HUES6 (cell line): ENCODE measurements around the gene MRPL20.

Experiments used
- H3K27ac ChIP-seq: 2 replicates; pipeline ENCODE4 v1.7.0; 2013; ENCODE audit warnings: low read depth, mild to moderate bottlenecking, low read length, inconsistent platforms
- H3K27me3 ChIP-seq: 2 replicates; pipeline ENCODE4 v1.6.1; 2013; ENCODE audit warnings: low read length; ENCODE audit not compliant: control insufficient read depth, insufficient read depth
- H3K36me3 ChIP-seq: 2 replicates; pipeline ENCODE4 v1.6.1; 2013; ENCODE audit warnings: low read length; ENCODE audit not compliant: control insufficient read depth, insufficient read depth
- H3K4me1 ChIP-seq: 2 replicates; pipeline ENCODE4 v1.6.1; 2013; ENCODE audit warnings: low read length; ENCODE audit not compliant: control insufficient read depth, insufficient read depth
- H3K4me3 ChIP-seq: 2 replicates; pipeline ENCODE4 v1.5.1; 2013; ENCODE audit warnings: low read depth, low read length
- H3K9ac ChIP-seq: one replicate; pipeline ENCODE4 v1.6.1; 2013; ENCODE audit warnings: mild to moderate bottlenecking, low read length
- H3K9me3 ChIP-seq: 2 replicates; pipeline ENCODE4 v1.6.1; 2013; ENCODE audit warnings: low read depth, low read length; ENCODE audit not compliant: control insufficient read depth, insufficient read depth

MRPL20 gene

DNA sequence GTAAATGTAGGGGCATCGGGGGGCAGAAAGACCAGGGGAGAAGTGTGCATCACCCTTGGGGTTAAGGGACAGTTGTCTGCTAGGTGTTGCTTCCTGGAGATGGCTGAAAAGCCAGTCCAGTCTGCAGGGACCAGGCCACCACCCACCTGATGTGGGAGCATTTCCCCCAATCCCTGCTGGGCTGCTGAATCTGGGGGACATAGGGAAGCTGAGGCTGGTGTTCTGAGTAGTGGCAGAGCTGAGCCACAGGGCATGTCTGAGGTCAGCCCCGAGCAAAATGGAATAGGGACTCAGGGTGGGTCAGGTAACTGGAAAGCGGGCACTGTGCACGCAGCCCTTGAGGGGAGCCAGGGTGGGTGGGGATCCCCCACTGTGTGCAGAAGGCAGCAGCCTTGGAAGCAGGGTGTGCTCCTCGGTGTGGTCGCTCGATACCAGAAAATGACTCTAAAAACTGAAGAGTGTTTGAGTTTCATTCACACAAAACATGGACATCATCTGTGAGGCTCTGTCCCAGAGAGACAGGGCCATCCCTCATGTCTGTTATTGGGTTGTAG is 5.6 kb downstream of the MRPL20 start:
- Histone ChIP-seq H3K27me3 (no peaks in the 10 kb centered on the region), H3K9me3 (no peaks in the 10 kb centered on the region), H3K27ac (no peak overlapping the region), H3K4me3 (no peak overlapping the region), H3K36me3 (peaks cover 80% of the 10 kb centered on the region), H3K4me1 (peaks cover 18% of the 10 kb centered on the region), H3K9ac (no peak overlapping the region)

DNA sequence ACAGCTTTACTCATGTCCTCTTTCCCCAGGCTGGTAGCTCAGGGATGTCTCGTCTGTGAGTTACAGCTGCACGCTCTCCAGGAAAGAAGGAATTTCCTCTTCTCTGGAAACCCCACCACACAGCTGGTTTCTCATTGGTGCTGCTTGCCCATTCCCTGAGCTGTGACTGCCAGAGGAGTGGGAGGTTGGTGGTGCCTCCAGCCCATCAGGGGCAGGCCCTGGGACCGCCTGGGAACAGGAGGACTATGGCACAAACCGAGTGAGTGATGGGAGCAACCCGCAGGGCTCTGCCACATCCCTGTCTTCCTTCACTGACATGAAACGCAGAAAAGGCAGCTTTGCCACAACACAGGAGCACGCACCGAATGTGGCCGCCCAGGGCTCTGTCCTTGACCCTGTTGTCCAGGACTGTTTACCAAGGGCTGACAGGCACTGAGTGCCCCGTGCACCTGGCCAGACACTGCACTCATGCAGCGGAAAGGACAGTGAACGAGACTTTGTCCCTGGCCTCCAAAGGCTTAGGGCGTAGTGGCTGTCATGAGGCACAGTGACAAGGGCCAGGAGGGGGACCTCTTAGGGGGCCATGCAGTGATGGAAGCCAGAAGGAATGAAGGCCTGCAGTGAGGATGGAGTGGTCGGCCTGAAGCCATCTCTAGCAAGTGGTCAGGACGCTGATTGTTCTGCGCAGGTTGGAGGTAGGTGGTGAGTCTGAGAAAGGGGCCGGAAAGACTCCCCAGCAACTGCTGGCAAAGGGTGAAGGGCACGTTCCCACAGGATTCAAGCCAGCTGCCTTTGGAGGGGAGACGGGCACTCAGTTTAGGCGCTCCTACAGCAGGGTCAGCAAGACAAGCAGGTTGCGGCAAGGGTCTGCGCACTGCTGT is 6.3 kb downstream of the MRPL20 start:
- no peaks in the 10 kb centered on the region for H3K27me3 ChIP-seq
- no peak overlapping the region for H3K27ac ChIP-seq
- H3K4me1 ChIP-seq, result peaks cover 12% of the 10 kb centered on the region
- no peaks in the 10 kb centered on the region for H3K9me3 ChIP-seq
- peak overlapping the region; percentile 99 for H3K4me3 ChIP-seq
- H3K36me3 ChIP-seq, result peaks cover 77% of the 10 kb centered on the region
- peak overlapping the region; percentile 97 for H3K9ac ChIP-seq

DNA sequence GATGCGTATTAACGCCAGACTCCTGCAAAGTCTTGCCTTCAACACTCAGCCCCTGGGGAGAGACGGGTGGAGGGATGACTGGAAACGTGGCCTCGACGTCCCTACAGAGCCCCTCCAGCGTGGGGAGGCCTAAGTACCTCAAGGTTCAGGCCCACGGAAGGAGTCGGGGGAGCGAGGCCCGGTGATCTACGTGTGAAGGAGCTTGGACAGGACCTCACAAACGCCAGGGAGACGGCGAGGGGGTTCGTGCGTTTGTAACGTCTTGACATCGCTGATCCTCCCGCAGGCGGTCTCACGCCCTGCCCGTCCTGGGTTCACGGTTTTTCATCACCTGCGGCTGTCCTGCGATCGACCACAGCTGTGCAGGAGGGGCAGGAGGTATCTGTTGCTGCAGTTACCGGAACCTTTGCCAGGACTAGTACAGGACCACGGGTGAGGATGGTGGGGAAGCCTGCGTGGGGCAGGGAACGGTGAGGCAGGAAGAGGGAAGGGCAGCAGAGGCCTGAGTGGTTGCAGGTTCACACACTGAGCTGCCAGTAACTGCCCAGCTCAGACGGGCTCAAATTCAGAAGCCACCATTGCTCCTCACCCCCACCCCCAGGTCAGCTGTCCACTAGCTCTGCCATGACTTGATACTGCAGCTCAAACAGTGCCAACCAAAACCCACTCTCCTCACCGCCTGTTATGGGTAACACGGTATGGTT is 7.1 kb downstream of the MRPL20 start:
- H3K27me3 ChIP-seq, result no peaks in the 10 kb centered on the region
- H3K36me3 ChIP-seq, result peaks cover 77% of the 10 kb centered on the region
- H3K4me1 ChIP-seq, result peaks cover 12% of the 10 kb centered on the region
- H3K9ac ChIP-seq, result peak overlapping the region; percentile 97
- H3K27ac ChIP-seq, result peak overlapping the region; percentile 92
- H3K4me3 ChIP-seq, result peak overlapping the region; percentile 99
- no peaks in the 10 kb centered on the region for H3K9me3 ChIP-seq

DNA sequence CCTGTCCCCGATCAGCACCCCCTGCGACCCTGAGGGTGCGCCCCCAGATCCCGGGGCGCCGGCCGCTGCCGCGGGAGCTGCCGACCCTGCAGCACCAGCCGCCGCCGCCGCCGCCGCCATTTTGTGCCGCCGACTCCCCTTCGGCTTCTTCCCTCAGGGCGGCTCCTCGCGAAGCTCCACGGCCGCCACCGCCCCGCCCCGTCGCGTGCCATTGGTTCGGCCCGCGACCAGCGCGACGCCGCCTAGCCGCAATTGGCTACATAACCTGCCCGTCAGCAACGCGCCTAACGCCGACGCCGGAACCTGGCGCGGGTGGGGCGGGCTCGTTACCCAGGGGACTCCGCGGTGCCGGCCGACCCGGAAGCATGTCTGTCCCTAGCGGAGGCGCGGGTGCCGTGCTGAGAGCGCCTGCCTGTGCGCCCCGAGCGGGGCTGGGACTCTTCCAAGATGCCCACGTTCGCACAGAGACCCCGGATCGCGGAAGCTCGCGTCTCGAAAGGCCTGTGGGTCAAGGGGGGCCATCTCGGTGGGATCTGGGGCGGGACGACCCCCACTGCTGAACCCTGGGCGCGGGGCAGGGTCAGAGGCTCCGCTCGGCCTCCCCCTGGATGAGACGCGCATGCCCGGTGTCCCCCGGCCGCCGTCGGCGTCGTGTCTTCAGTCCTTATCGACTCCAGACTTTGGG is 7.8 kb downstream of the MRPL20 start, which contains the start of gene CCNL2:
Gene CCNL2 (minus strand): TSS at position 149 of the 685 bp plus-strand sequence. CDS start 29 bp downstream, at position 120.
- no peaks in the 10 kb centered on the region for H3K27me3 ChIP-seq
- no peaks in the 10 kb centered on the region for H3K9me3 ChIP-seq
- peak within 1 kb of the TSS; percentile 92 for H3K27ac ChIP-seq
- peaks cover 76% of the 10 kb centered on the region for H3K36me3 ChIP-seq
- H3K4me1 ChIP-seq, result peaks cover 12% of the 10 kb centered on the region
- peak within 1 kb of the TSS; percentile 99 for H3K4me3 ChIP-seq
- H3K9ac ChIP-seq, result peak within 1 kb of the TSS; percentile 100

DNA sequence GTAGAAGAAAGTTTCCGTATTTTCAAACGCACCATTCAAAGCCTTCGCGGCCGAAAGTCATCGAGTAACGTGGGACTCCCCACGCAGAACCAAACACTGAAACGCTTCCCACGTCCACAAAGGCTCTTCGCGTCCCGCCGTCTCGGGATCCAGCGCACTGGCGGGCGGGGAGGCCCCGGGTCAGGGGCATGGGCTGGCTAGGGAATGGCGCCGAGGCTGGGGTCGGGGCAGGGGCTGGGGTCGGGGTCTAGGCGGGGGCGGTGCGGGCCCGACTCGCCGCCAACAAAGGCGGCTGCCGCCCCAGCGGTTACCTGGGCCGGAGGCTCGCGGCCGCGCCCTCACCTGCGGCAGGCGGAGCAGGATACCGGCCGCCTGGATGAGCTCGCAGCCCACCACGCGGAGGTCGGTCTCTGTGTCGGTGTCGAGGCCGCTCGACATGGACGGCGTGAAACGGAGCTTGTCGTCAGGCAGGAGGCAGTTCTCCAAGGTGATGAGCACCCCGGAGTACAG is 8.4 kb downstream of the MRPL20 start:
- peak overlapping the region; percentile 100 for H3K9ac ChIP-seq
- H3K4me3 ChIP-seq, result peak overlapping the region; percentile 99
- no peaks in the 10 kb centered on the region for H3K9me3 ChIP-seq
- no peaks in the 10 kb centered on the region for H3K27me3 ChIP-seq
- H3K4me1 ChIP-seq, result peaks cover 12% of the 10 kb centered on the region
- peaks cover 78% of the 10 kb centered on the region for H3K36me3 ChIP-seq
- H3K27ac ChIP-seq, result peak overlapping the region; percentile 92

DNA sequence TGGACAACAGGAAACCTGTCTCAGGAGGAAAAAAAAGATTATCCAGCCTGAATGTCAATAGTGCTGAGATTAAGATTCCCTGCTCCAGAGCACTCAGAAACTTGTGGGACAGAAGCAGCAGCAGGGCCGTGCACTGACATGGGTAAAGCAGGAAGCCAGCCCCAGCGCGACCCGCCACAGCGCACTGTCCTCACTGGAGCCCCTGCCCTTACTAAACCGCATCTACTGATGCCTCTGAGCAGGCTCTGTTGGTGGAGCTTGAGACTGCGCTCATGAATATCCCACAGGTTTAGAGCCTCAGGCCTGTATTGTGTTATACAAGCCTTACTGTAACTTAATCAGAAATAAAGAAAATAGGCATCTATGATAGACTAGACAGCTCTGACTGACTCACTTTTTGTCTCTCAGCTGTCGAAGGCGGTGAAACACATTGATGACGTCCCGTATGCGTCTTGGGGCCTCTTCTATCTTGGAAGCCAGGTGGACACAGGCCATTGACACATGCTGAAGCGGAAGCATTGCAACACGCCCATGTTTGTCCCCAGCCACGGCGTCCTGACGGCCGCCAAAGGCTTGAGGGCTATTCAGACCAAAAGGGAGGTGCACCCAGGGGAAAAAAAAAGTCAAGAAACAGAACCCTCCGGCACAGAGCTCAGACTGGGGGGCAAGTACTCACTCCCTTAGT is 9.1 kb downstream of the MRPL20 start:
- H3K27ac ChIP-seq, result peak overlapping the region; percentile 92; the same call in 1 of the 2 replicates
- peaks cover 79% of the 10 kb centered on the region for H3K36me3 ChIP-seq
- H3K9me3 ChIP-seq, result no peaks in the 10 kb centered on the region
- peak overlapping the region; percentile 99 for H3K4me3 ChIP-seq
- peak overlapping the region; percentile 100 for H3K9ac ChIP-seq
- peaks cover 12% of the 10 kb centered on the region for H3K4me1 ChIP-seq
- no peaks in the 10 kb centered on the region for H3K27me3 ChIP-seq

DNA sequence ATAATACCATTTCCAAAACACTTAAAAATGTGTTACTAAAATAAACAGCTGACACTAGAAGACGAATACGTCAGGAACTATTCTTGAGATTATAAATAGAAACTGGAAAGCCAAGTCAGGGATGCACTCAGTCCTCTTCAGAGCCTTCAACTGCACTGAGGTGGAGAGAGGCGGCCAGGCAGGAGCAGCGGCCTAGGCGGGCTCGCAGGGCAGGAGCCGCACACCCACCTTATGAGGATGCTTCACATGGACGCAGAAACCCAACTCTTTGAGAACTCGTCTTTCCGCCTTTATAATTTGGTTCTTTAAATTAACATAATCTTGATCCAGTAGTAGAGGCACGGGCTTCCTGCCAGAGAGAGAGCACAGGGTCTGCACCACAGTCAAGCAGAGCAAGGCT is 11.9 kb downstream of the MRPL20 start:
- no peak overlapping the region for H3K4me3 ChIP-seq
- no peaks in the 10 kb centered on the region for H3K9me3 ChIP-seq
- no peaks in the 10 kb centered on the region for H3K27me3 ChIP-seq
- H3K4me1 ChIP-seq, result peaks cover 8% of the 10 kb centered on the region
- H3K27ac ChIP-seq, result no peak overlapping the region
- no peak overlapping the region for H3K9ac ChIP-seq
- peaks cover 79% of the 10 kb centered on the region for H3K36me3 ChIP-seq

DNA sequence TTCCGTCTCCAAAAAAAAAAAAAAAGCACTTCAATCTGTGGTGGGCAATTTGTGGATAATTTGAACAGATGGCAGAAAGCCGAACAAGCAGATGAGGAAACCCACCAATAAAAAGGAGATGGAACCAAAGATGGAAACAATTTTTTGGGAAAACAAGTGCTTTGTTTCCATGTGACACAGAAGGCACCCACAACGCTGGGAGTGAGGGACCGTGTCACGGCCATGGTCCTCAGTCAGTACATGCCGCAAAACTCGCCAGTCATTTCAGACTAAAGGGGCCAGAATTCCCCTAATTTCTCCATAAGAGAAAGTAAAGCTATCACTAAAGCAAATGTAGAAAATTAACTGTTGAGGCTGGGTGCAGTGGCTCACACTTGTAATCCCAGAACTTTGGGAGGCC is 13.0 kb downstream of the MRPL20 start:
- no peaks in the 10 kb centered on the region for H3K27me3 ChIP-seq
- H3K27ac ChIP-seq, result no peak overlapping the region
- H3K36me3 ChIP-seq, result peaks cover 86% of the 10 kb centered on the region
- H3K4me1 ChIP-seq, result peaks cover 7% of the 10 kb centered on the region
- no peak overlapping the region for H3K4me3 ChIP-seq
- H3K9me3 ChIP-seq, result no peaks in the 10 kb centered on the region
- no peak overlapping the region for H3K9ac ChIP-seq

DNA sequence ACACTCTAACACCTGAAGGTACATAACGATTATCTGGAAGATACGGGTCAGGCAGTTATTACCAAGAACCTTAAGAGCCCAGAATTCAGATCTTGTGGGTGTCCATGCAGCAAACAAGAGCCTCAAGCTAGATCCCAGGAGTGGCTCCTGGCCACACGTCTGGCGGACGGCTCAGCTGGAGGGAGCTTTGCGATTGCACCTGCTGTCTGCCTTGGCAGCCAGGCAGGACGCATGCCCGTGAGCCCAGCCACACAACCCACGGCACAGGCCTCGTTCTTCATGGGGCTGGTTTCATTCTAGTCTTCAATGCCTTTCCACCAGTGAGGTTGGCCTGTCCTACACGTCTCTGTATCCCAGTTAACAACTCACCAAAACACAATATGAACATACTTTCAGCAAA is 13.7 kb downstream of the MRPL20 start:
- no peaks in the 10 kb centered on the region for H3K27me3 ChIP-seq
- peaks cover 7% of the 10 kb centered on the region for H3K4me1 ChIP-seq
- no peak overlapping the region for H3K9ac ChIP-seq
- H3K4me3 ChIP-seq, result no peak overlapping the region
- no peaks in the 10 kb centered on the region for H3K9me3 ChIP-seq
- no peak overlapping the region for H3K27ac ChIP-seq
- peaks cover 93% of the 10 kb centered on the region for H3K36me3 ChIP-seq

DNA sequence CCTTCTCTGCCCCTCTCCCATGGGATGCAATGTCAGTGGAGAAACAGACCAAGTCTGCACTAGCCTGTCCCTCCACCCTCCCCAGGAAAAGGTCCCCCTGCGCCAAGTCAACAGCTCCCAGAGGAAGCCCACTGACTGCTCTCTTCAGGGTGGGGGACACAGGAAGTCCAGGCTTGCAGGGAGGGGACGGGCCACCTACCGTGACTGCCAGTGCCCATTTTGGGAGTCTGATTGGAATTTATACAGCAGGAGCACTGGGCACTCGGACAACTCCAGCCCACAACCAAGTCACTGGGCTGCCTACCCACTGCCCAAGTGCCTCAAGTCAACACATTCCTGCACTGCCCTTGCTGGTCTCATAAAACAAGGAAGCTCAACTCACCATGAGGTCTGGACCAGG is 14.1 kb downstream of the MRPL20 start:
- no peak overlapping the region for H3K4me3 ChIP-seq
- H3K9me3 ChIP-seq, result no peaks in the 10 kb centered on the region
- H3K27ac ChIP-seq, result no peak overlapping the region
- H3K27me3 ChIP-seq, result no peaks in the 10 kb centered on the region
- peaks cover 93% of the 10 kb centered on the region for H3K36me3 ChIP-seq
- H3K4me1 ChIP-seq, result peaks cover 3% of the 10 kb centered on the region
- H3K9ac ChIP-seq, result no peak overlapping the region
